GM18951 (cell line): ENCODE data around the gene SLC24A4.

Experiments
- POLR2A ChIP-seq: IDR thresholded peaks from 4 replicates; pipeline ENCODE4 v1.6.1; 2011; ENCODE audit warnings: mild to moderate bottlenecking; ENCODE audit not compliant: insufficient read length, insufficient read depth; ENCODE audit errors: extremely low read depth
- in situ Hi-C: fragments of 300-500 bp; cut with MboI; formaldehyde crosslinking; loops from one replicate; pipeline ENCODE4 v1.12.0; 2022; ENCODE audit warnings: low sequenced_read_pairs, mixed read lengths, inconsistent platforms; ENCODE audit not compliant: unreplicated experiment

Gene SLC24A4

GRCh38 chr14:92502541-92503286 lies 179.7 kb downstream of the SLC24A4 start:
- TF ChIP-seq POLR2A = no peak
- in situ Hi-C loops = no loop called here

- TF ChIP-seq POLR2A = no peak
- in situ Hi-C loops = no loop called here
These were observed 181.0 kb downstream of the SLC24A4 start for GRCh38 chr14:92503756-92504491.

GRCh38 chr14:92505826-92506225 lies 182.9 kb downstream of the SLC24A4 start:
- TF ChIP-seq POLR2A = no peak
- in situ Hi-C loops = no loop called here

- no peak for TF ChIP-seq POLR2A
- in situ Hi-C loops = no loop called here
These were observed 183.3 kb downstream of the SLC24A4 start for GRCh38 chr14:92506231-92506630.

- in situ Hi-C loops = no loop called here
- TF ChIP-seq POLR2A = no peak
These were observed 184.3 kb downstream of the SLC24A4 start for GRCh38 chr14:92507174-92507768.

GRCh38 chr14:92510972-92511371 lies 188.0 kb downstream of the SLC24A4 start:
- TF ChIP-seq POLR2A = no peak
- in situ Hi-C loops = no loop called here

DNA sequence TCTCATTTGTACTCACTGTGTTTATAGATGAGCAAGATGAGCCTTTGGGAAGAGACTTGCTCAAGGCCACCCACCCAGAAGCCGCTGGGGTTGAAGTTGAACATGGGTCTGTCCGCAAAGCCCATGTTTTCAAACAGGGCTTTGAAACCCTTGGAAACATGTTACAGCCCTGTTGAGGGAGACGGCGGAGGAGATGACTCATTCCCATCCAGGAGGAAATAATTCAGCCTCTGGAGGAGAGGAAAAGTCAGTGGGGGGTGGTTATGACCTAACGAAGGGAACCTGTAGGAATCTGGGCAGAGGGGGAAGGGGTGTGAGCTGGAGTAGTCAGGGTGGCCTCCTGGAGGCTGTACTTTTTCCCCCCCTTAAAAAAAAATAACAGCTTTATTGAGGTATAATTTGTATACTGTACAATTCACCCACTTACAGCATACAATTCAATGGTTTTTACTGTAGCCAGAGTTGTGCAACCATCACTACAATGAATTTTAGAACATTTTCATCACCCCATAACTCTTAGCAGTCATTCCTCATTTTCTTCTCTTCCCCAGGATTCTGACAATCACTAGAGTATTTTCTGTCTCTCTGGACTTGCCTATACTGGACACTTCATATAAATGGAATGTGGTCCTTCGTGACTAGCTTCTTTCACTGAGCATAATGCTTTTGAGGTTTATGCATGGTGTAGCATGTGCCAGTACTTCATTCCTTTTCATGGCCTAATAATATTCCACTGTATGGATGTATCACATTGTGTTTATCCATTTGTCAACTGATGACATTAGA lies 188.7 kb downstream of the SLC24A4 start:
- TF ChIP-seq POLR2A = no peak
- in situ Hi-C loops = no loop called here

DNA sequence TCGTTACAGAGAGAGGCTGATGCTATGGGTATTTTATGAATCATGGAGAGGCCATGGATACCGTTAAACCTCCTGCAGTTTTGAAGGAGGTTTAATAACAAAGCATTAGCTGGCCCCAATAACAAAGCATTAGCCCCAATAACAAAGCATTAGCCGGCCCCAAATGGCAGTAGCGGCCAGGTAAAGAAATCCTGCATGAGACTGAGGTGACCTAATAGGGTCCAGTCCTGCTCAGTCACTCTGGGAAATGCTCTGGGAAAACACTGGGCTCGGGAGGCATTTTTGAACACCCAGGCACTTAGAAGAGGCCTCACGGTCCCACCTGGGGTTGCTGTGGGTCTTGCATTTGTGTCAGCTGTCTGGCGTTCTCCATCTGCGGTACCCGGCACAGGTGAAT lies 189.8 kb downstream of the SLC24A4 start:
- in situ Hi-C loops = no loop called here
- TF ChIP-seq POLR2A = no peak

DNA sequence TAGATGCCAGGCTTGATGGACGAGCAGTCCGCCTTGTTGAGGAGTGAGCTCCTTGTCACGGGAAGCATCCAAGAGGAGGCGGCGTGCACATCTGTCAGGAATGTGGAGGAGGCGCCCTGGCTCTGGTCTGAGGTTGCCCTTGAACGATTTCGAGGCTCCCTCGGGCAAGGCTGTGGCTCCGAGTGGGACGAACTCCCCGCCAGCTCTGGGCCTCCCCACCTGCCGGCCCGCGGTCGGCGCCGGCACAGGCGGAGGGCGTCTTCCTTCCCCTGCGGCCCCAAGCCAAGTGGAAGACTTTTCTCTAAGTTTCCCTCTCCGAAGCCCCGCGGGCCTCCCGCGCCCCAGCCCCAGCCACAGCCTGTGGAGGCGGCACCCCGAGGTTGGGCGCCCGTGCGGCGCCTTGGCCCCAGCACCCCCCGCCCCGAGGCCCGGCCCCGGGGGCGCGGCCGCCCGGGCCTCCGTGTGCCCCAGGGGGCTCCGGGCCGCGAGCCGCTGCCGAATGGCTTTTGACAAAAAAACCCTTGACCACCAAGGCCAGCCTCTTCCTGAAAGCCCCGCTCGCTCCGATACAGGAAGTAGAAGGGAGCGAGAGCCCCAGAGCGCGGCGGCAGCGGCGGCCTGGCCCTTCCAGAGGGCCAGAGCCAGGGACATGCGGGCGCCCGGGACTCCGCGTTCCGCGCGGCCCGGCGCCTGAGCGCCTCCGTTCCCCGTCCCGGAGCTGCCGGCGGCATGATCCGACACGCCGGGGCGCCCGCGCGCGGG lies 190.4 kb downstream of the SLC24A4 start, which contains the start of gene RIN3:
TSS of gene RIN3 (plus strand) at position 578 of the 762 bp plus-strand sequence. CDS start at position 730, 152 bp downstream.
- in situ Hi-C loops = no loop called here

GRCh38 chr14:92513966-92514843 lies 191.2 kb downstream of the SLC24A4 start:
- in situ Hi-C loops = no loop called here
- no peak for TF ChIP-seq POLR2A

More for the DNA sequence above, 190.4 kb downstream of the SLC24A4 start, which contains the start of gene RIN3:
- peak; percentile 72 for TF ChIP-seq POLR2A

GRCh38 chr14:92514844-92515514 lies 192.0 kb downstream of the SLC24A4 start:
- TF ChIP-seq POLR2A = no peak
- in situ Hi-C loops = no loop called here
